WTC11 (cell line): Measurements from ENCODE around the gene SLC25A45.

Experiments used
- CTCF ChIP-seq: fragments of 200-600 bp; IDR thresholded peaks from 2 replicates; pipeline ENCODE4 v1.8.0; 2022; ENCODE audit warnings: antibody characterized with exemption
- MAX ChIP-seq: sonication (generic); formaldehyde crosslinking; IDR thresholded peaks from 2 replicates; pipeline ENCODE4 v1.8.0; 2022; ENCODE audit warnings: mild to moderate bottlenecking, missing genetic modification reagents
- MYBL2 ChIP-seq: sonication (generic); formaldehyde crosslinking; IDR thresholded peaks from 2 replicates; pipeline ENCODE4 v1.8.1; 2023; ENCODE audit warnings: mild to moderate bottlenecking, moderate library complexity, missing genetic modification reagents
- NR3C1 ChIP-seq: sonication (generic); formaldehyde crosslinking; conservative IDR thresholded peaks from 2 replicates; pipeline ENCODE4 v1.8.1; 2023; ENCODE audit warnings: low read depth, mild to moderate bottlenecking, missing genetic modification reagents
- PRRX2 ChIP-seq: fragments of 250-450 bp; sonication (Bioruptor Pico); IDR thresholded peaks from 2 replicates; pipeline ENCODE4 v1.8.0; 2021; ENCODE audit warnings: mild to moderate bottlenecking
- SMAD3 ChIP-seq: sonication (generic); formaldehyde crosslinking; IDR thresholded peaks from 2 replicates; pipeline ENCODE4 v1.8.0; 2022; ENCODE audit warnings: missing genetic modification reagents, mild to moderate bottlenecking, borderline replicate concordance
- SOX15 ChIP-seq: fragments of 250-450 bp; sonication (Bioruptor Pico); IDR thresholded peaks from 2 replicates; pipeline ENCODE4 v1.9.0; 2021; ENCODE audit warnings: mild to moderate bottlenecking
- TEAD1 ChIP-seq: sonication (generic); formaldehyde crosslinking; IDR thresholded peaks from 2 replicates; pipeline ENCODE4 v1.8.0; 2022; ENCODE audit warnings: mild to moderate bottlenecking, missing genetic modification reagents
- TF ChIP-seq, protein P1 (sequence below): sonication (generic); formaldehyde crosslinking; IDR thresholded peaks from 2 replicates; pipeline ENCODE4 v1.8.1; 2023; ENCODE audit warnings: mild to moderate bottlenecking, missing genetic modification reagents, moderate library complexity
- TF ChIP-seq, protein P2 (sequence below): sonication (generic); formaldehyde crosslinking; IDR thresholded peaks from 2 replicates; pipeline ENCODE4 v1.8.1; 2023; ENCODE audit warnings: mild to moderate bottlenecking, missing genetic modification reagents, borderline replicate concordance
- TF ChIP-seq, protein P3 (sequence below): sonication (generic); formaldehyde crosslinking; IDR thresholded peaks from 2 replicates; pipeline ENCODE4 v1.8.0; 2023; ENCODE audit warnings: missing genetic modification reagents
- TF ChIP-seq, protein P4 (sequence below): sonication (generic); formaldehyde crosslinking; conservative IDR thresholded peaks from 2 replicates; pipeline ENCODE4 v1.8.1; 2023; ENCODE audit warnings: mild to moderate bottlenecking, low read depth, missing genetic modification reagents, moderate library complexity
- TF ChIP-seq, protein P5 (sequence below): sonication (generic); formaldehyde crosslinking; IDR thresholded peaks from 2 replicates; pipeline ENCODE4 v1.8.1; 2022; ENCODE audit warnings: missing genetic modification reagents, borderline replicate concordance
- TF ChIP-seq, protein P6 (sequence below): sonication (generic); formaldehyde crosslinking; conservative IDR thresholded peaks from 2 replicates; pipeline ENCODE4 v1.8.1; 2022; ENCODE audit warnings: mild to moderate bottlenecking, missing genetic modification reagents

DNA sequence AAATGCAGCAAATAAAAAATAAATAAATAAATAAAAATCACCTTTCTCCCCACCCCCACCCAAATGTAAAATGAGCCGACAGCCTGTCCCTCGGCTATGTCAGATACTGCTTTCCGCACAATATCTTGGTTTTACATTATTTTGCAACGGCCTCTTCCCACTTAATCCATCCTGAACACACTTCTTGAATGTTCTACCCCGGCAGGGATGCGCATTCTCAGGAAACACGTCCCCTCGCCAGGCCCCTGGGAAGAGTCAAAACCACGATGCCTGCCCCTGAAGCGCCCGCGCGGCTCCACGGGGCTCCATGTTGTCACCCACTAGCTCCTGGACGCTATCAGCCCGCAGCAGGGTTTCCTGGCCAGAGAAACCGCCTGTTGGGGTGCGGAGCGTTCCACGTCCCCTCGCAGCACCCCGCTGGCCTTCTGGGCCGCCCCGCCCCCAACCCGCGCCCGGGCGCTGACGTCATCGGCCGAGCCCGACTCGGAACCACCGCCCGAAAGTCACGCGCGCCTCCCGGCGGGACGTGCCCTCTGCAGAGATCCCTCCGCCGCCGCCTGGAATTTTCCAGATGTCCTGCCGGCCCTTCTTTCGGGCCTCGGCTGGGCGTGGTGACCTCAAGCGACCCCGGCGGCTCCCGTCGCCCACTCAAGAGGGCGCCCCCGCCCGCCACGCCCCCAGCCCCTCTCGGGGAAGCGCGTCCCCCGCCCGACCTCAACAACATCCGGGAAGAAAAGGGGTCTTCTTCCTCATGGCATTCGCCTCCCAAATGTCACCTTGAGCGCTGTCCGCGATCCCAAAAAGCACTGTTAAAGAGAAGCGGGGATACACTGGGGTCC lies 39.6 kb upstream of the SLC25A45 start:
- TF ChIP-seq MAX, result peak; percentile 58; the same call in 1 of the 2 replicates
- TF ChIP-seq CTCF, result no peak
- TF ChIP-seq PRRX2 (CRISPR knock-in tag), result no peak
- TF ChIP-seq, protein P1, sequence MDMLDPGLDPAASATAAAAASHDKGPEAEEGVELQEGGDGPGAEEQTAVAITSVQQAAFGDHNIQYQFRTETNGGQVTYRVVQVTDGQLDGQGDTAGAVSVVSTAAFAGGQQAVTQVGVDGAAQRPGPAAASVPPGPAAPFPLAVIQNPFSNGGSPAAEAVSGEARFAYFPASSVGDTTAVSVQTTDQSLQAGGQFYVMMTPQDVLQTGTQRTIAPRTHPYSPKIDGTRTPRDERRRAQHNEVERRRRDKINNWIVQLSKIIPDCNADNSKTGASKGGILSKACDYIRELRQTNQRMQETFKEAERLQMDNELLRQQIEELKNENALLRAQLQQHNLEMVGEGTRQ (CRISPR knock-in tag), result no peak; the same call in 1 of the 2 replicates
- 0 out of 2 replicates have a peak, but pooled peaks have one; percentile 69 for TF ChIP-seq TEAD1
- no peak for TF ChIP-seq NR3C1
- TF ChIP-seq, protein P2, sequence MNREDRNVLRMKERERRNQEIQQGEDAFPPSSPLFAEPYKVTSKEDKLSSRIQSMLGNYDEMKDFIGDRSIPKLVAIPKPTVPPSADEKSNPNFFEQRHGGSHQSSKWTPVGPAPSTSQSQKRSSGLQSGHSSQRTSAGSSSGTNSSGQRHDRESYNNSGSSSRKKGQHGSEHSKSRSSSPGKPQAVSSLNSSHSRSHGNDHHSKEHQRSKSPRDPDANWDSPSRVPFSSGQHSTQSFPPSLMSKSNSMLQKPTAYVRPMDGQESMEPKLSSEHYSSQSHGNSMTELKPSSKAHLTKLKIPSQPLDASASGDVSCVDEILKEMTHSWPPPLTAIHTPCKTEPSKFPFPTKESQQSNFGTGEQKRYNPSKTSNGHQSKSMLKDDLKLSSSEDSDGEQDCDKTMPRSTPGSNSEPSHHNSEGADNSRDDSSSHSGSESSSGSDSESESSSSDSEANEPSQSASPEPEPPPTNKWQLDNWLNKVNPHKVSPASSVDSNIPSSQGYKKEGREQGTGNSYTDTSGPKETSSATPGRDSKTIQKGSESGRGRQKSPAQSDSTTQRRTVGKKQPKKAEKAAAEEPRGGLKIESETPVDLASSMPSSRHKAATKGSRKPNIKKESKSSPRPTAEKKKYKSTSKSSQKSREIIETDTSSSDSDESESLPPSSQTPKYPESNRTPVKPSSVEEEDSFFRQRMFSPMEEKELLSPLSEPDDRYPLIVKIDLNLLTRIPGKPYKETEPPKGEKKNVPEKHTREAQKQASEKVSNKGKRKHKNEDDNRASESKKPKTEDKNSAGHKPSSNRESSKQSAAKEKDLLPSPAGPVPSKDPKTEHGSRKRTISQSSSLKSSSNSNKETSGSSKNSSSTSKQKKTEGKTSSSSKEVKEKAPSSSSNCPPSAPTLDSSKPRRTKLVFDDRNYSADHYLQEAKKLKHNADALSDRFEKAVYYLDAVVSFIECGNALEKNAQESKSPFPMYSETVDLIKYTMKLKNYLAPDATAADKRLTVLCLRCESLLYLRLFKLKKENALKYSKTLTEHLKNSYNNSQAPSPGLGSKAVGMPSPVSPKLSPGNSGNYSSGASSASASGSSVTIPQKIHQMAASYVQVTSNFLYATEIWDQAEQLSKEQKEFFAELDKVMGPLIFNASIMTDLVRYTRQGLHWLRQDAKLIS (CRISPR knock-in tag), result no peak
- TF ChIP-seq, protein P3, sequence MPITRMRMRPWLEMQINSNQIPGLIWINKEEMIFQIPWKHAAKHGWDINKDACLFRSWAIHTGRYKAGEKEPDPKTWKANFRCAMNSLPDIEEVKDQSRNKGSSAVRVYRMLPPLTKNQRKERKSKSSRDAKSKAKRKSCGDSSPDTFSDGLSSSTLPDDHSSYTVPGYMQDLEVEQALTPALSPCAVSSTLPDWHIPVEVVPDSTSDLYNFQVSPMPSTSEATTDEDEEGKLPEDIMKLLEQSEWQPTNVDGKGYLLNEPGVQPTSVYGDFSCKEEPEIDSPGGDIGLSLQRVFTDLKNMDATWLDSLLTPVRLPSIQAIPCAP (CRISPR knock-in tag), result no peak
- TF ChIP-seq, protein P4, sequence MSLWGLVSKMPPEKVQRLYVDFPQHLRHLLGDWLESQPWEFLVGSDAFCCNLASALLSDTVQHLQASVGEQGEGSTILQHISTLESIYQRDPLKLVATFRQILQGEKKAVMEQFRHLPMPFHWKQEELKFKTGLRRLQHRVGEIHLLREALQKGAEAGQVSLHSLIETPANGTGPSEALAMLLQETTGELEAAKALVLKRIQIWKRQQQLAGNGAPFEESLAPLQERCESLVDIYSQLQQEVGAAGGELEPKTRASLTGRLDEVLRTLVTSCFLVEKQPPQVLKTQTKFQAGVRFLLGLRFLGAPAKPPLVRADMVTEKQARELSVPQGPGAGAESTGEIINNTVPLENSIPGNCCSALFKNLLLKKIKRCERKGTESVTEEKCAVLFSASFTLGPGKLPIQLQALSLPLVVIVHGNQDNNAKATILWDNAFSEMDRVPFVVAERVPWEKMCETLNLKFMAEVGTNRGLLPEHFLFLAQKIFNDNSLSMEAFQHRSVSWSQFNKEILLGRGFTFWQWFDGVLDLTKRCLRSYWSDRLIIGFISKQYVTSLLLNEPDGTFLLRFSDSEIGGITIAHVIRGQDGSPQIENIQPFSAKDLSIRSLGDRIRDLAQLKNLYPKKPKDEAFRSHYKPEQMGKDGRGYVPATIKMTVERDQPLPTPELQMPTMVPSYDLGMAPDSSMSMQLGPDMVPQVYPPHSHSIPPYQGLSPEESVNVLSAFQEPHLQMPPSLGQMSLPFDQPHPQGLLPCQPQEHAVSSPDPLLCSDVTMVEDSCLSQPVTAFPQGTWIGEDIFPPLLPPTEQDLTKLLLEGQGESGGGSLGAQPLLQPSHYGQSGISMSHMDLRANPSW (CRISPR knock-in tag), result no peak
- no peak for TF ChIP-seq SMAD3 (CRISPR knock-in tag)
- TF ChIP-seq, protein P5, sequence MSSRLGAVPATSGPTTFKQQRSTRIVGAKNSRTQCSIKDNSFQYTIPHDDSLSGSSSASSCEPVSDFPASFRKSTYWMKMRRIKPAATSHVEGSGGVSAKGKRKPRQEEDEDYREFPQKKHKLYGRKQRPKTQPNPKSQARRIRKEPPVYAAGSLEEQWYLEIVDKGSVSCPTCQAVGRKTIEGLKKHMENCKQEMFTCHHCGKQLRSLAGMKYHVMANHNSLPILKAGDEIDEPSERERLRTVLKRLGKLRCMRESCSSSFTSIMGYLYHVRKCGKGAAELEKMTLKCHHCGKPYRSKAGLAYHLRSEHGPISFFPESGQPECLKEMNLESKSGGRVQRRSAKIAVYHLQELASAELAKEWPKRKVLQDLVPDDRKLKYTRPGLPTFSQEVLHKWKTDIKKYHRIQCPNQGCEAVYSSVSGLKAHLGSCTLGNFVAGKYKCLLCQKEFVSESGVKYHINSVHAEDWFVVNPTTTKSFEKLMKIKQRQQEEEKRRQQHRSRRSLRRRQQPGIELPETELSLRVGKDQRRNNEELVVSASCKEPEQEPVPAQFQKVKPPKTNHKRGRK (CRISPR knock-in tag), result no peak
- TF ChIP-seq, protein P6, sequence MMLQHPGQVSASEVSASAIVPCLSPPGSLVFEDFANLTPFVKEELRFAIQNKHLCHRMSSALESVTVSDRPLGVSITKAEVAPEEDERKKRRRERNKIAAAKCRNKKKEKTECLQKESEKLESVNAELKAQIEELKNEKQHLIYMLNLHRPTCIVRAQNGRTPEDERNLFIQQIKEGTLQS, result no peak
- 0 out of 2 replicates have a peak, but pooled peaks have one; percentile 24 for TF ChIP-seq MYBL2
- no peak for TF ChIP-seq SOX15 (CRISPR knock-in tag)
